ENCODE results near the gene GNPAT.

GNPAT gene

DNA sequence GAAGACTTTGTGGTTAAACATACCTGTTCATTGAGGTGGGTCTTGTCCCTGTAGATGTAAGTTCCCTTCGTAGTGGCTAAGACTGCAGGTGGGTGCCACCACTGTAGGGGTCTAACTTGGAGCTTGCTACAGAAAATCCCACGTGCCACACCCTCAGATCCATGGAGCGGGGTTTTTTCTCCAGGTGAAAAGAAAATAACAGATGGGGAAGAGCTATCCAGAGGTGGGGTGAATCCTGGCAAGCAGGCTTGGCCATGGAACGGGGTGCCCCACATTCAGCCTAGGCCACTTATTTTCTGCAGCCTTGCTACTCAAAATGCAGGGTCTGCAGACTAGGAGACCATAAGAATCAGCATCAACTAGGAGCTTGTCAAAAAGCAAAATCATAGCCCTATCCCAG, 72.6 kb downstream of the GNPAT start:
- no peaks in the 10 kb centered on the region for H3K9me3 ChIP-seq
- TF ChIP-seq, protein P1, sequence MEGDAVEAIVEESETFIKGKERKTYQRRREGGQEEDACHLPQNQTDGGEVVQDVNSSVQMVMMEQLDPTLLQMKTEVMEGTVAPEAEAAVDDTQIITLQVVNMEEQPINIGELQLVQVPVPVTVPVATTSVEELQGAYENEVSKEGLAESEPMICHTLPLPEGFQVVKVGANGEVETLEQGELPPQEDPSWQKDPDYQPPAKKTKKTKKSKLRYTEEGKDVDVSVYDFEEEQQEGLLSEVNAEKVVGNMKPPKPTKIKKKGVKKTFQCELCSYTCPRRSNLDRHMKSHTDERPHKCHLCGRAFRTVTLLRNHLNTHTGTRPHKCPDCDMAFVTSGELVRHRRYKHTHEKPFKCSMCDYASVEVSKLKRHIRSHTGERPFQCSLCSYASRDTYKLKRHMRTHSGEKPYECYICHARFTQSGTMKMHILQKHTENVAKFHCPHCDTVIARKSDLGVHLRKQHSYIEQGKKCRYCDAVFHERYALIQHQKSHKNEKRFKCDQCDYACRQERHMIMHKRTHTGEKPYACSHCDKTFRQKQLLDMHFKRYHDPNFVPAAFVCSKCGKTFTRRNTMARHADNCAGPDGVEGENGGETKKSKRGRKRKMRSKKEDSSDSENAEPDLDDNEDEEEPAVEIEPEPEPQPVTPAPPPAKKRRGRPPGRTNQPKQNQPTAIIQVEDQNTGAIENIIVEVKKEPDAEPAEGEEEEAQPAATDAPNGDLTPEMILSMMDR (IDR thresholded peaks at IDR 0.05; ENCODE audit: low read depth, low read length) = no peak
- H3K4me3 ChIP-seq (ENCODE audit: low read depth, low read length) = no peak overlapping the region
- H3K27me3 ChIP-seq = no peaks in the 10 kb centered on the region
- no peak for DNase-seq
- H3K36me3 ChIP-seq = no peaks in the 10 kb centered on the region
- no peaks in the 10 kb centered on the region for H3K4me1 ChIP-seq

DNA sequence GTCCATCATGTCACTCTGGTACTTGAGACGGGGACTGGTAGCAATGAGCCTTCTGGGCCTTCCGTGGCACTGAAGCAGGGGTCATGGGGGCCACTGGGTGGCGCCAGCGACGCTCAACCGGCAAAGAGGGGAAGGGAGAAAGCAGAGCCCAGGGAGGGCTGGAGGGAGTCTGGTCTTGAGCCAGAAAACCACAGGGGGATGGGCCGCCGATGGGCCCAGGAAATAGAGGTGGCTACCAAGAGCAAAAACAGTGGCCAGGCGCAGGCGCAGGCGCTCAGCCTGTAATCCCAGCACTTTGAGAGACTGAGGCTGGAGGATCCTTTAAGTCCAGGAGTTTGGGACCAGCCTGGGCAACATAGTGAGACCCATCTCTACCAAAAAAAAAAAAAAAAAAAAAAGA, 74.9 kb downstream of the GNPAT start:
- Histone ChIP-seq H3K36me3 (no peaks in the 10 kb centered on the region), H3K9me3 (no peaks in the 10 kb centered on the region), H3K4me3 (ENCODE audit: low read depth, low read length) (no peak overlapping the region), H3K27me3 (no peaks in the 10 kb centered on the region), H3K4me1 (no peaks in the 10 kb centered on the region)
- peak; percentile 66 for DNase-seq
- TF ChIP-seq, protein P1 (IDR thresholded peaks at IDR 0.05; ENCODE audit: low read depth, low read length) = peak; percentile 70

DNA sequence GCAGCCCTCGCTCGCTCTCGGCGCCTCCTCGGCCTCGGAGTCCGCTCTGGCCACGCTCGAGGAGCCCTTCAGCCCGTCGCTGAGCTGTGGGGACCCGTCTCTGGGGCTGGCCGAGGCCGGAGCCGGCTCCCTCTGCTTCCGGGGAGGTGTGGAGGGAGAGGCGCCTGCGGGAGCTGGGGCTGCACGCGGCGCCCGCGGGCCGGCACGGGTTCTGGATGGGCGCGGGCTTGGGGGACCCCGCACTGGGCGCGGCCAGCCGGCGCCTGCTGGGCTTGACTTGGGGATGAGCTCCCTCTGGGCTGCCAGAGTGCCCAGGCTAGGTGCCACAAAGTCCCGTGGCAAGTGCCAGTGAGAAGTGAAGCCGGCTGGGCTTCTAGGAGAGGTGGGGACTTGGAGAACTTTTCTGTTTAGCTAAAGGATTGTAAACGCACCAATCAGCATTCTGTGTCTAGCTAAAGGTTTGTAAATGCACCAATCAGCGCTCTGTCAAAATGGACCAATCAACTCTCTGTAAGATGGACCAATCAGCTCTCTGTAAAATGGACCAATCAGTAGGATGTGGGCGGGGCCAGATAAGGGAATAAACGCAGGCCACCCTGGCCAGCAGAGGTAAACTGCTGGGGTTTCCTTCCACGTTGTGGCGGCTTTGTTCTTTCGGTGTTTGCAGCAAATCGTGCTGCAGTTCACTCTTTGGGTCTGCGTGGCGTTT, 76.4 kb downstream of the GNPAT start:
- Histone ChIP-seq H3K9me3 (no peaks in the 10 kb centered on the region), H3K4me1 (no peaks in the 10 kb centered on the region), H3K27me3 (no peaks in the 10 kb centered on the region), H3K4me3 (ENCODE audit: low read depth, low read length) (no peak overlapping the region), H3K36me3 (no peaks in the 10 kb centered on the region)
- TF ChIP-seq, protein P1 (IDR thresholded peaks at IDR 0.05; ENCODE audit: low read depth, low read length) = no peak
- no peak for DNase-seq

DNA sequence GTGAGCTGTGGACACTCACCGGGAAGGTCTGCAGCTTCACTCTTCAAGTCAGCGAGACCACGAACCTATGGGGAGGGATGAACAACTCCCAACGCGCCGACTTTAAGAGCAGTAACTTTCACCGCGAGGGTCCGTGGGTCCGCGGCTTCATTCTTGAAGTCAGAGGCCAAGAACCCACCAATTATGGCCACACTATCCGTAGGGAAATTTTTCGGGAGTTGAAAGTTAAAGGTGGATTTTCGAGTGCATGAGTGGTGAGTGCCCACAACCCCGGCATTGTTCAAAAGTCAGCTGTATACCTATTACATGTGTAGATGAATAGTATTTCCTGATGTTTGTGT, 77.0 kb downstream of the GNPAT start:
- H3K4me1 ChIP-seq = no peaks in the 10 kb centered on the region
- TF ChIP-seq, protein P1 (IDR thresholded peaks at IDR 0.05; ENCODE audit: low read depth, low read length) = no peak
- no peak for DNase-seq
- no peaks in the 10 kb centered on the region for H3K27me3 ChIP-seq
- H3K36me3 ChIP-seq = no peaks in the 10 kb centered on the region
- no peaks in the 10 kb centered on the region for H3K9me3 ChIP-seq
- H3K4me3 ChIP-seq (ENCODE audit: low read depth, low read length) = no peak overlapping the region

DNA sequence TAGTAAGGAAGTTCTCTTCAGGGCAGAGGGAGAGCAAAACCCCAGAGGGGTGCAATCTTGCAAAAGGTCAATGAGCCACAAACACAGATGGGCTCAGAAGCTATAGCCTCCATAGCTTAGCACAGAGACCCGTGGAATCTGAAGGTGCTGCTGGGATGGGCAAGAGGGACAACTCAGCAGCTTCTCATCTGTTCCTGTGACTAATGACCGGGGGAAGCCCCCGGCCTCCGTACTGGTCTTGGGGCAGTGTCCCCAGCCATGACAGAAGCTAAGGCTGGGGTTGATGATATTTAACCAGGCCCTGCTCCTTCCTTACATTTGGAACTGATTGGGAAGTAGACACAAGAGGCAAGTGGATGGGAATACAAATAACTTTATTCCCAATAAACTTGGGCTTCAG, 77.6 kb downstream of the GNPAT start:
- H3K4me1 ChIP-seq = no peaks in the 10 kb centered on the region
- H3K9me3 ChIP-seq = no peaks in the 10 kb centered on the region
- H3K4me3 ChIP-seq (ENCODE audit: low read depth, low read length) = no peak overlapping the region
- no peak for DNase-seq
- TF ChIP-seq, protein P1 (IDR thresholded peaks at IDR 0.05; ENCODE audit: low read depth, low read length) = no peak
- no peaks in the 10 kb centered on the region for H3K27me3 ChIP-seq
- no peaks in the 10 kb centered on the region for H3K36me3 ChIP-seq

DNA sequence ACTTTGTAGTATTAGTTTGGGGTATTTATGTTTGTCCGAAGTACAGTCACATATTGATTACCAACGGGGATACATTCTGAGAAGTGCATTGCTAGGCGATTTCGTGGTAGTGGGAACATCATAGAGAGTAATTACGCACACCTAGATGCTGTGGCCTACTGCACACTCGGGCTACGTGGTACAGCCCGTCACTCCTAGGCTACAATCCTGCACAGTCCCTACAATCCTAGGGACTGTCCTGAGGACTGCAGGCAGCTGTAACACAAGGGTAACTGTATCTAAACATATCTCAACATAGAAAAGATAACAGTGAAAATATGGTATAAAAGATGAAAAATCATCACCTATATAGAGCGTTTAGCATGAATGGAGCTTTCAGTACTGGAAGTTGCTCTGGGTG, 78.1 kb downstream of the GNPAT start:
- no peak for DNase-seq
- TF ChIP-seq, protein P1 (IDR thresholded peaks at IDR 0.05; ENCODE audit: low read depth, low read length) = no peak
- H3K36me3 ChIP-seq = no peaks in the 10 kb centered on the region
- no peak overlapping the region for H3K4me3 ChIP-seq (ENCODE audit: low read depth, low read length)
- H3K4me1 ChIP-seq = no peaks in the 10 kb centered on the region
- H3K9me3 ChIP-seq = no peaks in the 10 kb centered on the region
- H3K27me3 ChIP-seq = no peaks in the 10 kb centered on the region

Measured in BE2C (cell line).